ENCODE data around the gene SLCO3A1.

Gene SLCO3A1

GRCh38 chr15:91862891-91863504 lies 9.5 kb downstream of the SLCO3A1 start:
- no peak for DNase-seq

- no peak for DNase-seq
Observed at GRCh38 chr15:91863621-91864255, 10.2 kb downstream of the SLCO3A1 start.

GRCh38 chr15:91864664-91865063 lies 11.2 kb downstream of the SLCO3A1 start:
- no peak for DNase-seq

- no peak for DNase-seq
Observed at GRCh38 chr15:91865486-91865885, 12.0 kb downstream of the SLCO3A1 start.

GRCh38 chr15:91865950-91866349 lies 12.4 kb downstream of the SLCO3A1 start:
- no peak for DNase-seq

GRCh38 chr15:91866371-91866905 lies 12.9 kb downstream of the SLCO3A1 start:
- DNase-seq = no peak

GRCh38 chr15:91866971-91867372 lies 13.5 kb downstream of the SLCO3A1 start:
- no peak for DNase-seq

- no peak for DNase-seq
Observed at GRCh38 chr15:91867581-91868026, 14.1 kb downstream of the SLCO3A1 start.

- no peak for DNase-seq
Observed at GRCh38 chr15:91870876-91871537, 17.5 kb downstream of the SLCO3A1 start.

- no peak for DNase-seq
Observed at GRCh38 chr15:91871837-91872236, 18.3 kb downstream of the SLCO3A1 start.

GRCh38 chr15:91872356-91873137 lies 19.0 kb downstream of the SLCO3A1 start:
- DNase-seq = no peak

- DNase-seq = no peak
Observed at GRCh38 chr15:91873138-91873536, 19.6 kb downstream of the SLCO3A1 start.

- no peak for DNase-seq
Observed at GRCh38 chr15:91874171-91874570, 20.7 kb downstream of the SLCO3A1 start.

GRCh38 chr15:91874992-91875660 lies 21.6 kb downstream of the SLCO3A1 start:
- no peak for DNase-seq

- DNase-seq = no peak
Observed at GRCh38 chr15:91876187-91876586, 22.7 kb downstream of the SLCO3A1 start.

GRCh38 chr15:91878319-91878870 lies 24.9 kb downstream of the SLCO3A1 start:
- DNase-seq = no peak

GRCh38 chr15:91879158-91879557 lies 25.6 kb downstream of the SLCO3A1 start:
- no peak for DNase-seq

GRCh38 chr15:91880373-91880772 lies 26.9 kb downstream of the SLCO3A1 start:
- DNase-seq = no peak

- DNase-seq = no peak
Observed at GRCh38 chr15:91881569-91882297, 28.2 kb downstream of the SLCO3A1 start.

GRCh38 chr15:91882858-91883586 lies 29.5 kb downstream of the SLCO3A1 start:
- no peak for DNase-seq

GRCh38 chr15:91884606-91885005 lies 31.1 kb downstream of the SLCO3A1 start:
- no peak for DNase-seq

Data from activated CD4-positive, alpha-beta T cell treated with anti-CD3 and anti-CD28 coated beads for 4 hours (primary cell).